Breast epithelium (tissue), 3 donors: ENCODE data around the gene DYRK1A.

Source experiments
- POLR2A ChIP-seq: fragments of 450-650 bp; IDR thresholded peaks from one replicate; pipeline ENCODE4 v1.6.1; 2016; ENCODE audit warnings: antibody characterized with exemption, mild to moderate bottlenecking, moderate library complexity
- POLR2AphosphoS5 ChIP-seq, 3 donors: sonication (generic); formaldehyde crosslinking; IDR thresholded peaks; one replicate each; pipeline ENCODE4 v1.6.1; 2017; ENCODE audit warnings: antibody characterized with exemption in 3 of 3
- TF ChIP-seq, protein P1 (sequence below), 3 donors: fragments of 450-650 bp; IDR thresholded peaks; one replicate each; pipeline ENCODE4 v1.5.1; 2016 to 2017; ENCODE audit warnings: antibody characterized with exemption in 3 of 3, mild to moderate bottlenecking in 3 of 3, moderate library complexity in 3 of 3

DNA sequence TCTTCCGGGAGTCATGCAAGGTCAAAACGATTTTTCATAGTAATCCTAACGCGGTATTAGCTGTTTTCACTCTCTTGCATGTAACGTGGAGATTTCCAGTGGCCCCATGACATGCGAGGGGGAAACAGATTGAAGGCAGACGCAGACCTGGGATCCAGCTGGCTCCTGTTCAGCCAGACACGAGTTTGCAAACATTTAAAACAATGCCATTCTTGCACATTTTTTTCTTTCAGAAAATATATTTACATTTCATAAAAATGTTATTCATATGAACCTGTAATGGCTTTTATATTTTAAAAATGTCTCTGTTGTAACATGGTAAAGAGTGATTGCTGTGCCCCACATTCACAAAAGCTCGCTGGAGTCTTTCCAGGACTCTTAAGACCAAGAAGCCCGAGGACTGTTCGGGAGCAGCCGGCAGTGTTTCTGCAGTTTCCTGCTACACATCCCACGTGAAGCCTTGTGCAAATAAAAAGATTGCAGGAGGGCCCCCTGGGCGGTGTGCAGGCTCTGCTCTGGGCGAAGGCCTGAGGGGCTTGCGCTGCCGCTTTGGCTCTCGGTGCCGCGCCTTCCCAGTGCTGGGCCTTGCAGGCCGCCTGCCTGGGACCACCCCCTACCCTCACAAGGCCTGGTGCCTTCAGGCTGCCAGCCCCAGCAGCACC is 184.9 kb downstream of the DYRK1A start:
- TF ChIP-seq POLR2AphosphoS5 (IDR thresholded peaks at IDR 0.05) = no peak
- TF ChIP-seq POLR2A = no peak
- TF ChIP-seq, protein P1, sequence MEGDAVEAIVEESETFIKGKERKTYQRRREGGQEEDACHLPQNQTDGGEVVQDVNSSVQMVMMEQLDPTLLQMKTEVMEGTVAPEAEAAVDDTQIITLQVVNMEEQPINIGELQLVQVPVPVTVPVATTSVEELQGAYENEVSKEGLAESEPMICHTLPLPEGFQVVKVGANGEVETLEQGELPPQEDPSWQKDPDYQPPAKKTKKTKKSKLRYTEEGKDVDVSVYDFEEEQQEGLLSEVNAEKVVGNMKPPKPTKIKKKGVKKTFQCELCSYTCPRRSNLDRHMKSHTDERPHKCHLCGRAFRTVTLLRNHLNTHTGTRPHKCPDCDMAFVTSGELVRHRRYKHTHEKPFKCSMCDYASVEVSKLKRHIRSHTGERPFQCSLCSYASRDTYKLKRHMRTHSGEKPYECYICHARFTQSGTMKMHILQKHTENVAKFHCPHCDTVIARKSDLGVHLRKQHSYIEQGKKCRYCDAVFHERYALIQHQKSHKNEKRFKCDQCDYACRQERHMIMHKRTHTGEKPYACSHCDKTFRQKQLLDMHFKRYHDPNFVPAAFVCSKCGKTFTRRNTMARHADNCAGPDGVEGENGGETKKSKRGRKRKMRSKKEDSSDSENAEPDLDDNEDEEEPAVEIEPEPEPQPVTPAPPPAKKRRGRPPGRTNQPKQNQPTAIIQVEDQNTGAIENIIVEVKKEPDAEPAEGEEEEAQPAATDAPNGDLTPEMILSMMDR (IDR thresholded peaks at IDR 0.05) = no peak
